Fibroblast of pulmonary artery (primary cell): Measurements from ENCODE around the gene PLEKHG5.
"Not testable (repeated sequence)": the region's sequence is repeated elsewhere in the genome, so short reads cannot be mapped to it uniquely, and the experiment has no call there.

Source experiments
- DNase-seq: peaks from one replicate; pipeline ENCODE4 v3.0.0-alpha.2; 2010; ENCODE audit warnings: low read depth
- H3K4me3 ChIP-seq: replicated peaks from 2 replicates; pipeline ENCODE4 v1.5.1; 2011; ENCODE audit warnings: low read depth, mild to moderate bottlenecking, control low read depth, low read length, moderate library complexity
- CTCF ChIP-seq: IDR thresholded peaks from 2 replicates; pipeline ENCODE4 v1.5.1; 2011; ENCODE audit warnings: mild to moderate bottlenecking, control low read depth, low read length, inconsistent platforms; ENCODE audit errors: missing control alignments

The PLEKHG5 gene

GRCh38 chr1:6494627-6495026 lies 3.2 kb upstream of the PLEKHG5 start:
- no peak for TF ChIP-seq CTCF
- DNase-seq: no peak
- no peak overlapping the region for H3K4me3 ChIP-seq

- DNase-seq, H3K4me3 ChIP-seq: not testable (repeated sequence)
These were observed 2.4 kb upstream of the PLEKHG5 start for GRCh38 chr1:6493834-6494223.

- DNase-seq: no peak
- no peak overlapping the region for H3K4me3 ChIP-seq
- TF ChIP-seq CTCF: no peak
These were observed 499 bp upstream of the PLEKHG5 start for GRCh38 chr1:6491966-6492365.

GRCh38 chr1:6491081-6491449 lies 402 bp downstream of the PLEKHG5 start:
- DNase-seq: no peak
- TF ChIP-seq CTCF: no peak
- H3K4me3 ChIP-seq: peak overlapping the region; percentile 87

- no peak for TF ChIP-seq CTCF
- H3K4me3 ChIP-seq: peak overlapping the region; percentile 87
- peak; percentile 76 for DNase-seq
These were observed 1.0 kb downstream of the PLEKHG5 start for GRCh38 chr1:6490181-6491080.

- peak; percentile 83 for TF ChIP-seq CTCF
- DNase-seq: peak; percentile 78
- H3K4me3 ChIP-seq: peak overlapping the region; percentile 87
These were observed 1.7 kb downstream of the PLEKHG5 start for GRCh38 chr1:6489799-6490180.

DNA sequence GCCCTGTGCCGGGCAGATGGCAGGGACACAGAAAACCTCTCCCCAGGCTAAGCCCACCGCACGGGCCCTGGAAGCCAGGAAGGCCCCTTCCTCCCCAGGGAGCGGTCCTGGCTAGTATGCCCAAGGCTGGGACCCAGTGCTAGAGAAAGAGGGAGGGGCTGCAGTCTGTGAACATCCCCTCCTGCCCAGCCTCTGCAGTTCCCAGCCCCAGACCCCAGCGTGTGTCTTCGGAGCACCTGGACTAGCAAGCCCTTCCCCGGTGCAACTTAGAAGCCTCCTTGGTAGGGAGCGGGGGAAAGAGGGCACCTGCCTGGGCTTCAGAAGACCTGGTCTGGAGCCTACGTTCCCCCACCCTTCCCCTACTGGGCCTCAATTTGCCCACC lies 2.1 kb downstream of the PLEKHG5 start:
- TF ChIP-seq CTCF: no peak

More for the DNA sequence above, 2.1 kb downstream of the PLEKHG5 start:
- no peak overlapping the region for H3K4me3 ChIP-seq
- no peak for DNase-seq
